ENCODE data around the gene SETDB2. TPM values are rescaled to one million over a fixed set of nuclear protein-coding genes. Genes with fewer than 3 reads are reported as not detected.
A peak's percentile ranks its signal among the peaks of the same experiment; 100 is the strongest.

SETDB2 gene
- total and polyA plus RNA-seq, 2 of the 13 experiments (the other 11 are each of a cell fraction or from before 2014, with no cell fraction given): 8.1 to 8.7 TPM

GRCh38 chr13:49495783-49496762 is 52.0 kb downstream of the SETDB2 start, which contains the start of gene PHF11 (continued):
- TF ChIP-seq ZSCAN5A (CRISPR knock-in tag; IDR thresholded peaks at IDR 0.05; ENCODE audit: borderline replicate concordance) (no peak), CREBL2 (CRISPR knock-in tag; IDR thresholded peaks at IDR 0.05; ENCODE audit: borderline replicate concordance) (no peak), KLF11 (CRISPR knock-in tag; IDR thresholded peaks at IDR 0.05) (no peak), KMT2A (CRISPR knock-in tag; IDR thresholded peaks at IDR 0.05) (0 out of 2 replicates have a peak, but pooled peaks have one; percentile 18), ATF7-NPFF (CRISPR knock-in tag; IDR thresholded peaks at IDR 0.05; ENCODE audit: low read depth) (no peak), ZFP1 (CRISPR knock-in tag; IDR thresholded peaks at IDR 0.05) (no peak), HNRNPLL (IDR thresholded peaks at IDR 0.05; ENCODE audit: low read depth, low read length, poor library complexity, severe bottlenecking) (no peak), GATAD2A (CRISPR knock-in tag; IDR thresholded peaks at IDR 0.05) (peak; percentile 30; the same call in 1 of the 2 replicates), MLX (CRISPR knock-in tag; IDR thresholded peaks at IDR 0.05) (peak; percentile 11; the same call in 1 of the 2 replicates), POGK (CRISPR knock-in tag; conservative IDR thresholded peaks at IDR 0.05) (no peak), ZNF644 (CRISPR knock-in tag; IDR thresholded peaks at IDR 0.05; ENCODE audit: low read depth) (no peak), ZBTB4 (CRISPR knock-in tag; IDR thresholded peaks at IDR 0.05; ENCODE audit: borderline replicate concordance) (peak; percentile 91; the same call in 1 of the 2 replicates), KDM2A (CRISPR knock-in tag; IDR thresholded peaks at IDR 0.05; ENCODE audit: borderline replicate concordance, low read depth) (no peak; the same call in 1 of the 2 replicates), NBN (conservative IDR thresholded peaks at IDR 0.05) (no peak), ZNF782 (CRISPR knock-in tag; IDR thresholded peaks at IDR 0.05; ENCODE audit: borderline replicate concordance) (no peak), HMGA1 (CRISPR knock-in tag; conservative IDR thresholded peaks at IDR 0.05) (no peak), NCOA2 (CRISPR knock-in tag; IDR thresholded peaks at IDR 0.05) (no peak), KMT2B (CRISPR knock-in tag; IDR thresholded peaks at IDR 0.05) (peak; percentile 44), ZC3H4 (CRISPR knock-in tag; IDR thresholded peaks at IDR 0.05; ENCODE audit: borderline replicate concordance) (no peak)
